NCI-H146 treated with DMSO at 0.1 percent for 48 hours (cell line): ENCODE measurements around the gene BBX.

Source experiments
- DNase-seq: peaks from one replicate; lab custom pipeline; 2025; ENCODE audit not compliant: unreplicated experiment; lab: John Stamatoyannopoulos, UW

The BBX gene

GRCh38 chr3:107644631-107645030, 121.9 kb downstream of the BBX start:
- DNase-seq = no peak

GRCh38 chr3:107650788-107651187, 128.0 kb downstream of the BBX start:
- no peak for DNase-seq

- no peak for DNase-seq
Measured at GRCh38 chr3:107651782-107652181, 129.0 kb downstream of the BBX start.

GRCh38 chr3:107654218-107654617, 131.5 kb downstream of the BBX start:
- no peak for DNase-seq

- no peak for DNase-seq
Measured at GRCh38 chr3:107657971-107658370, 135.2 kb downstream of the BBX start.

GRCh38 chr3:107660306-107660976, 137.7 kb downstream of the BBX start:
- DNase-seq = peak; percentile 75

GRCh38 chr3:107661447-107662123, 138.8 kb downstream of the BBX start:
- DNase-seq = no peak

- DNase-seq = no peak
Measured at GRCh38 chr3:107662124-107662507, 139.4 kb downstream of the BBX start.

- DNase-seq = no peak
Measured at GRCh38 chr3:107662586-107662985, 139.8 kb downstream of the BBX start.

GRCh38 chr3:107663266-107663665, 140.5 kb downstream of the BBX start:
- no peak for DNase-seq

- no peak for DNase-seq
Measured at GRCh38 chr3:107664614-107665013, 141.9 kb downstream of the BBX start.

GRCh38 chr3:107665351-107665750, 142.6 kb downstream of the BBX start:
- no peak for DNase-seq

- DNase-seq = no peak
Measured at GRCh38 chr3:107666853-107667252, 144.1 kb downstream of the BBX start.

GRCh38 chr3:107668416-107668815, 145.7 kb downstream of the BBX start:
- no peak for DNase-seq

GRCh38 chr3:107668963-107669362, 146.2 kb downstream of the BBX start:
- DNase-seq = no peak

GRCh38 chr3:107669669-107670068, 146.9 kb downstream of the BBX start:
- no peak for DNase-seq

GRCh38 chr3:107670986-107671385, 148.2 kb downstream of the BBX start:
- DNase-seq = no peak

- no peak for DNase-seq
Measured at GRCh38 chr3:107674371-107674770, 151.6 kb downstream of the BBX start.

GRCh38 chr3:107675233-107675900, 152.6 kb downstream of the BBX start:
- DNase-seq = no peak

- DNase-seq = peak; percentile 65
Measured at GRCh38 chr3:107676469-107677309, 153.9 kb downstream of the BBX start.

- DNase-seq = no peak
Measured at GRCh38 chr3:107679921-107680320, 157.2 kb downstream of the BBX start.
